Epithelial cell of proximal tubule (primary cell): Measurements from ENCODE around the gene ABHD5. TPM values are rescaled to one million over a fixed set of nuclear protein-coding genes. Genes with fewer than 3 reads are reported as not detected.

Source experiments
- DNase-seq: peaks from one replicate; pipeline ENCODE4 v3.0.0-alpha.2; 2011; ENCODE audit warnings: low read depth
- H3K4me3 ChIP-seq: 2 replicates; pipeline ENCODE4 v1.5.1; 2011; ENCODE audit warnings: low read depth, mild to moderate bottlenecking, low read length
- total RNA-seq: library from RNA; depleted of rRNA; stranded (reverse); fragments of >200 nt; gene quantifications from 2 replicates; pipeline ENCODE4 v1.2.3, GENCODE V29; 2015
- TF ChIP-seq, protein P1 (sequence below): conservative IDR thresholded peaks from 2 replicates; pipeline ENCODE4 v1.5.1; 2012; ENCODE audit warnings: low read depth, mild to moderate bottlenecking, low read length

Gene ABHD5
- total RNA-seq, 1 donor from 2014 or later, result 25.0 TPM

DNA sequence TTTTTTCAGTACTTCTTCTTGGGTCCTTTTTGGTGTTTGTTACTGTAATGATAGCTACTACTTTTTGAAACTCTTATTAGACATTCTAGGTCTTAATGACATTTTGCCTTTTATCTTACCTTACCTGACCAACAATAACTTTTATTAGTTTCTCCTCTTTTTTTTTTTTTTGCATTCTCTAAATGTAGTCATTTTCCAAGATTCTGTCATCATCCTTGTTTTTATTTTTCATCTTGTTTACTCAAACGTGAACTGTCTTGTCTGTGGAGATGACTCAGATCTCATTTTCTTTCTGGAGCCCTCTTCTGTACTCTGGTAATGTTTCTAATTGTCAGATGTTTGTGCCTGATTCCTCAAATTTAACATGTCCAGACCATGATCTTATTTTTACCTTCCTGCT, 2.9 kb downstream of the ABHD5 start:
- H3K4me3 ChIP-seq, result no peak overlapping the region
- no peak for DNase-seq
- TF ChIP-seq, protein P1, sequence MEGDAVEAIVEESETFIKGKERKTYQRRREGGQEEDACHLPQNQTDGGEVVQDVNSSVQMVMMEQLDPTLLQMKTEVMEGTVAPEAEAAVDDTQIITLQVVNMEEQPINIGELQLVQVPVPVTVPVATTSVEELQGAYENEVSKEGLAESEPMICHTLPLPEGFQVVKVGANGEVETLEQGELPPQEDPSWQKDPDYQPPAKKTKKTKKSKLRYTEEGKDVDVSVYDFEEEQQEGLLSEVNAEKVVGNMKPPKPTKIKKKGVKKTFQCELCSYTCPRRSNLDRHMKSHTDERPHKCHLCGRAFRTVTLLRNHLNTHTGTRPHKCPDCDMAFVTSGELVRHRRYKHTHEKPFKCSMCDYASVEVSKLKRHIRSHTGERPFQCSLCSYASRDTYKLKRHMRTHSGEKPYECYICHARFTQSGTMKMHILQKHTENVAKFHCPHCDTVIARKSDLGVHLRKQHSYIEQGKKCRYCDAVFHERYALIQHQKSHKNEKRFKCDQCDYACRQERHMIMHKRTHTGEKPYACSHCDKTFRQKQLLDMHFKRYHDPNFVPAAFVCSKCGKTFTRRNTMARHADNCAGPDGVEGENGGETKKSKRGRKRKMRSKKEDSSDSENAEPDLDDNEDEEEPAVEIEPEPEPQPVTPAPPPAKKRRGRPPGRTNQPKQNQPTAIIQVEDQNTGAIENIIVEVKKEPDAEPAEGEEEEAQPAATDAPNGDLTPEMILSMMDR, result no peak

DNA sequence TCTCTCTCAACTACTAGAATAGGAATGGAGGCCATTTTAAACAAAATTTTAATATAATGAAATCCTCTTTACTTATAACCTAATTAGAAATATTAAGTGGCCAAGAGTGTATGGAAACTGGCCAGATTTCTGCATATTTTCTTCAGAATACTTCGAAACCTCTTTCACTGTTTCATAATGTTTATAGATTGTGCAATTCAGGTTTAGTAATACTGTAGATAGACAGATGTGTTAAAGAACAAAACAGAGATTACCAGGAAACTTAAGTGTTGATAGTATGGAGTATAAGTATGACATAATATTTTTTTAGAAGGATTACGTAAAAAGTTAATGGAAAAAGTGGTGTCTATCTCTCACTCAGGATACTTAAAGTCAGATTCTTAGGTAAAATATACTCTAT, 4.7 kb downstream of the ABHD5 start:
- TF ChIP-seq, protein P1, result no peak
- no peak overlapping the region for H3K4me3 ChIP-seq
- DNase-seq, result no peak

DNA sequence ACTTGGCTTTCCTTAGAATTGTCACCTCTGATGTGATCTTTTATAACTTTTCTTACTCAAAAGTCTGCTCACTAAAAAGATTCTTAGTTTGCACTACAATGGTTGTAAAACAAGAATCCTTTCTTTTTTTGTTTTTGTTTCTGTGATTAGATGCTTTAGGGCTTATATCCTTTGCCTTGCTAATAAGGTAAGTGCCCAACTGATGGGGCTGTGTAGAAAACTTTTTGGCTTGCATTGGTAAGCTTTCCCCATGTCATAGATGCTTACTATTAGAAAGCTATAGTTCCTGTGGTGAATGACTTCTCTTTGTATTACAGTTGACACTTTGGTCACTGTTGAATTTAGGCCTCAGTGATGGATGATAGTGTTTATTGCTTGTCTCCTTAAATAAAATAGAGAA, 5.1 kb downstream of the ABHD5 start:
- no peak overlapping the region for H3K4me3 ChIP-seq
- TF ChIP-seq, protein P1, result no peak
- no peak for DNase-seq

DNA sequence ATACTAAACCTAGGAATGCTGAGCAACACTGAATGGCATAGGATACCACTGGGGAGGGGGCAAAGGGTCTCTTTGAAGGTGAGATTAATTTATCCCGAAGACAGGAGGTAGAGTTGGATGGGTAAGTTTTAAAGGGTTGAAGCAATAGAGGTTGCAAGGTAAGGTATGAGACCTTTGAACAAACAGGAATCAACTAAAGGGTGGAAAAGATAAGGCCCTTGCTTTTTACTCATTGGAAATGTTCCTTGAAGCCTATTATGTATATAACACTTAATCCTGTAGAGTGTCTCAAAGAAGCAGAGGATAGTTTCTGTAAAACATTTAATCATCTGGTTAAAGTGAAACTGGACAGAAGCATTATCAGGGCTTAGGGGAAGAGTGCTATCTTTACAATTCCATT, 5.7 kb downstream of the ABHD5 start:
- TF ChIP-seq, protein P1, result no peak
- no peak overlapping the region for H3K4me3 ChIP-seq
- DNase-seq, result no peak

DNA sequence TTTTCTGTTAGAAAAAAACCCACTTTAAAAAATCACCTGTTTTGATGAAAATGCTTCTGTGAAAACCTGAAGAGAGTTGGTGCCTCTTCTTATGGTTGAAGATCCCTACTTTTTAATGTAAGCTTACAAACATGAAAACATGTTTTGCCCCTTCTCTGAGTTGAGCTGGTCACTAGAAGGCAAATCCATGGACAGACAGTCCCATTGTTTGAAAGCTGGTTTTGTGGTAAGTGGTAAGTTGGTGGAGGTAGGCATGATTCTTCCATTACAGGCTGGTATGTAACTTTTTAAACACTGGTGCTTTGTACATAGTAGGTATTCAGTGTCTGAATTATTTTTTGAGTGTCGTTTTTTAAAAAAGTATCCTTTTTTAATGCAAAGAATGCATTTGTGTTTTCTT, 6.1 kb downstream of the ABHD5 start:
- no peak overlapping the region for H3K4me3 ChIP-seq
- TF ChIP-seq, protein P1, result no peak
- DNase-seq, result no peak

DNA sequence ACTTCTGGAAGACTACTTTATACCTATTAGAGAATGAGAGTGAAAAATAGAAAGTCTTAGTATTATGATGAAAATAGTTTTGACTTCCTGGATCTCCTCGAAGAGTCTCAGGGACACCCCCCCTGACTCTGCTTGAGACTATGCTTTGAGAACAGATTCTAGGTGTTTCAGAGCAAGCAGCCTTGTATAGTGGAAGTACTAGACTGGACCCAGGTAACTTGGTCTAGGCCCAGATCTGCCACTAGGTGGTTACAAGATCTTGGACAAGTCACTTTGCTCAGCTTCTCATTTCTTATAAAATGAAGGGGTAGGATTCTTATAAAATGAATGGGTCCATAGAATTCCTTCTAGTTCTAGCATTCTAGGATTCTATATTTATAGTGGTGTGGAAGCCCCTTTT, 9.1 kb downstream of the ABHD5 start:
- TF ChIP-seq, protein P1, result peak; percentile 66
- H3K4me3 ChIP-seq, result no peak overlapping the region
- no peak for DNase-seq

DNA sequence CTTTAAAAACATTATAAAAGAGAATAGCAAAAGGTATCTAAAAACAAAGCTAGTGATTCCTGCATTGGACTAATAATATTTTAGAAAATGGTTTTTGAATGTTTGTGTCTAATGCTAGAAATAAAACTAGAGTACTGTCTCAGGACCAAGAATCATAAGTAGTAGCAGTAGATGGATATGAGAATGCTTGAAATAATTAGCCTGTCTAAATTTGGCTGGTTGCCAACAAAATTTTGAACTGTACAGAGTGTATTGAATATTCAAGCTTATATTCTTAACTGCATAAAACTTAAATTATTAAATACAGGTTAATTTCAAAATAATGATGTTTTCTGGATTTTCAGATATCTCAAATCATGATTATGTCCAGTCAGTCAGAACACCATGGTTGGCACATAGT, 14.0 kb downstream of the ABHD5 start:
- DNase-seq, result no peak
- H3K4me3 ChIP-seq, result no peak overlapping the region
- TF ChIP-seq, protein P1, result no peak
